PC-9 (cell line): ENCODE results near the gene ESPL1. TPM values are rescaled to one million over a fixed set of nuclear protein-coding genes. Genes with fewer than 3 reads are reported as not detected.

Experiments
- BruUV-seq: library from RNA; stranded (reverse); fragments of 400-500 nt; replicated peaks from 2 replicates; lab custom pipeline; 2021; lab: Mats Ljungman, UMichigan
- CTCF ChIA-PET: fragments of 300-600 bp; sonication (Branson Sonifier 250); formaldehyde crosslinking; loops from one replicate; lab custom pipeline; 2022; ENCODE audit warnings: antibody characterized with exemption; lab: Charles Lee
- POLR2A ChIA-PET: fragments of 300-600 bp; sonication (Branson Sonifier 250); formaldehyde crosslinking; loops from one replicate; lab custom pipeline; 2022; ENCODE audit warnings: antibody characterized with exemption; ENCODE audit not compliant: unreplicated experiment; lab: Charles Lee
- DNase-seq, 2 experiments: peaks; one replicate each; pipeline versions ENCODE4 v3.0.0 to v3.0.0-alpha.2; 2015 to 2022; ENCODE audit warnings: mixed read lengths in 1 of 2
- H2AFZ ChIP-seq: fragments of 200-600 bp; sonication (generic); 2 replicates; pipeline ENCODE4 v1.8.1; 2017; ENCODE audit warnings: antibody characterized with exemption
- H3F3A ChIP-seq: fragments of 200-600 bp; sonication (generic); 2 replicates; pipeline ENCODE4 v1.8.1; 2017; ENCODE audit warnings: antibody characterized with exemption, mild to moderate bottlenecking, low read depth; ENCODE audit not compliant: insufficient read depth
- H3K27ac ChIP-seq: fragments of 200-600 bp; sonication (generic); 2 replicates; pipeline ENCODE4 v1.6.1; 2016; ENCODE audit warnings: mixed run types
- H3K27me3 ChIP-seq: fragments of 200-600 bp; sonication (generic); 2 replicates; pipeline ENCODE4 v1.6.1; 2016; ENCODE audit warnings: low read depth, mixed run types; ENCODE audit not compliant: insufficient read depth
- H3K36me3 ChIP-seq: fragments of 200-600 bp; sonication (generic); 2 replicates; pipeline ENCODE4 v1.6.1; 2016; ENCODE audit warnings: low read depth, mixed run types
- H3K4me1 ChIP-seq: fragments of 200-600 bp; sonication (generic); replicated peaks from 2 replicates; pipeline ENCODE4 v1.6.1; 2016; ENCODE audit warnings: mixed run types; ENCODE audit not compliant: insufficient read depth
- H3K4me2 ChIP-seq: fragments of 200-600 bp; sonication (generic); 2 replicates; pipeline ENCODE4 v1.6.1; 2017; ENCODE audit warnings: mixed run types
- H3K4me3 ChIP-seq: fragments of 200-600 bp; sonication (generic); 2 replicates; pipeline ENCODE4 v1.6.1; 2016; ENCODE audit warnings: mixed run types
- H3K79me2 ChIP-seq: fragments of 200-600 bp; sonication (generic); 2 replicates; pipeline ENCODE4 v1.6.1; 2017; ENCODE audit warnings: low read depth, mixed run types
- H3K9me2 ChIP-seq: fragments of 200-600 bp; sonication (generic); 2 replicates; pipeline ENCODE4 v1.8.1; 2017; ENCODE audit warnings: mild to moderate bottlenecking; ENCODE audit not compliant: insufficient read depth
- H3K9me3 ChIP-seq: fragments of 200-600 bp; sonication (generic); 2 replicates; pipeline ENCODE4 v1.8.1; 2016; ENCODE audit warnings: low read depth; ENCODE audit not compliant: insufficient read depth
- H4K20me1 ChIP-seq: fragments of 200-600 bp; sonication (generic); 2 replicates; pipeline ENCODE4 v1.8.1; 2017; ENCODE audit not compliant: insufficient read depth
- CTCF ChIP-seq: fragments of 200-600 bp; sonication (generic); conservative IDR thresholded peaks from 2 replicates; pipeline ENCODE4 v1.6.1; 2017; ENCODE audit warnings: mixed run types, antibody characterized with exemption, mild to moderate bottlenecking, moderate library complexity
- EZH2 ChIP-seq: fragments of 200-600 bp; sonication (generic); IDR thresholded peaks from 2 replicates; pipeline ENCODE4 v1.8.0; 2017; ENCODE audit warnings: antibody characterized with exemption, low read depth
- intact Hi-C: fragments of 100-400 bp; cut with micrococcal nuclease; formaldehyde crosslinking; loops from one replicate; pipeline ENCODE4 v1.10.0; 2022; ENCODE audit not compliant: unreplicated experiment
- total RNA-seq: library from RNA; stranded (reverse); gene quantifications from 2 replicates; pipeline ENCODE4 v1.2.3, GENCODE V29; 2021

Gene ESPL1
- total RNA-seq, 1 experiment from 2014 or later = 42.0 TPM

DNA sequence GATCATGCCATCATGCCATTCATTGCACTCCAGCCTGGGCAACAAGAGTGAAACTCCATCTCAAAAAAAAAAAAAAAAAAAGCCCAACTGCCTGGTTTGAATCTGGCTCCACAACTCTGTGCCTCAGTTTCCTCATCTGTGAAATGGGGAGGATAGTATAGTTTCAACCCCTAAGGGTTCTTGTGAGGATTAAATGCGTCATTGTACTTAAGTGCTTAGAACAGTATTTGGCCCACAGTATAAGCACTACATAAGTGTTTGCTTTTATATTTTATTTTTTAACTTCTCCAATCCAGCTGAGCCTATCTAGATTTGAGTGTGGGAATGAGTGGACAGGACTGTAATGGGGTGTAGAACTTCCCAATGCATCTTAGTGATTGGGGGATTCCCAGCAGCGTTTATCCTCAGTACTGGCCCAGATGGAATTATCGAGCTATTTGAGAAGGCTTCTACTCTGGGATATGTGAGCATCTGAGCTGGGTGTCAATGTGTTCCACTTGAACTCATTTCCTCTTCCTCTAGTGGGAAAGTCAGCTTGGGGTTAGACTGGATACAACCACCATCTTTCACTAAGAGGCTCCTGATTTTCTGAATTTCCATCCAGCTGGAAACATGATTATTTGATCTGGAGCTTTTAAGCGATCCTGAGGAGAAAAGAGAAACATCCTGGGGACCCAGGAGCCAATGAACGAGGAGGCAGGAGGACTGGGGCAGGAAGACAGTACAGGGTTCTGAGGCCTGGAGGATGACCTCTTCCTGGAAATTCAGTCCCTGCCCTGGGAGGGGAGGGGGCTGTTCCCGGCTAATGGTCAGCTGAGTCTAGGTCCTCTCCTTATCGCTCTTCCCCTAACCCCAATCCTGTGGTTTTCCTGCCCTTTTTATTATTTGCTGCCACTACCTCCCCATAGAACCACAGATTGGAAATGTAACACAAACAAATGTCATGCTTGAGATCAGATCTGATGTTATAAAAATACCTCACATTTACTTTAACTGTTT lies 9.3 kb upstream of the ESPL1 start:
- intact Hi-C loops = no loop called here
- Histone ChIP-seq H3K4me2 (no peak overlapping the region), H3K79me2 (peaks cover 2% of the 10 kb centered on the region; the same call in 1 of the 2 replicates), H3K9me2 (no peaks in the 10 kb centered on the region), H4K20me1 (no peaks in the 10 kb centered on the region), H3K9me3 (no peaks in the 10 kb centered on the region), H3K27ac (no peak overlapping the region), H3K4me1 (no peaks in the 10 kb centered on the region), H3F3A (no peaks in the 10 kb centered on the region), H3K4me3 (no peak overlapping the region), H2AFZ (no peak overlapping the region), H3K27me3 (no peaks in the 10 kb centered on the region), H3K36me3 (no peaks in the 10 kb centered on the region)
- TF ChIP-seq EZH2 = no peak
- TF ChIP-seq CTCF = no peak
- no TSS peak for BruUV-seq
- CTCF ChIA-PET = interaction anchor here (0.6 kb wide), 3 partner anchors 16 to 1033 kb away, joined by 3 to 4 read pairs (median 3); no protein-coding TSS in a partner anchor
- POLR2A ChIA-PET = interaction anchor here (0.6 kb wide), 1 partner anchor 38 kb away, joined by 5 read pairs; no protein-coding TSS in a partner anchor
- DNase-seq = no peak

- POLR2A ChIA-PET = no interaction called here
- BruUV-seq = no TSS peak
- Histone ChIP-seq H3K27me3 (no peaks in the 10 kb centered on the region), H3K79me2 (no peaks in the 10 kb centered on the region), H3K36me3 (no peaks in the 10 kb centered on the region), H3K4me3 (no peak overlapping the region), H3K9me3 (no peaks in the 10 kb centered on the region), H3K4me1 (no peaks in the 10 kb centered on the region), H3F3A (no peaks in the 10 kb centered on the region), H3K4me2 (no peak overlapping the region), H4K20me1 (no peaks in the 10 kb centered on the region), H2AFZ (no peak overlapping the region), H3K9me2 (no peaks in the 10 kb centered on the region), H3K27ac (no peak overlapping the region)
- CTCF ChIA-PET = no interaction called here
- no peak for DNase-seq
- TF ChIP-seq CTCF (no peak), EZH2 (no peak)
- intact Hi-C loops = no loop called here
Measured at GRCh38 chr12:53259891-53260290, 8.2 kb upstream of the ESPL1 start.

DNA sequence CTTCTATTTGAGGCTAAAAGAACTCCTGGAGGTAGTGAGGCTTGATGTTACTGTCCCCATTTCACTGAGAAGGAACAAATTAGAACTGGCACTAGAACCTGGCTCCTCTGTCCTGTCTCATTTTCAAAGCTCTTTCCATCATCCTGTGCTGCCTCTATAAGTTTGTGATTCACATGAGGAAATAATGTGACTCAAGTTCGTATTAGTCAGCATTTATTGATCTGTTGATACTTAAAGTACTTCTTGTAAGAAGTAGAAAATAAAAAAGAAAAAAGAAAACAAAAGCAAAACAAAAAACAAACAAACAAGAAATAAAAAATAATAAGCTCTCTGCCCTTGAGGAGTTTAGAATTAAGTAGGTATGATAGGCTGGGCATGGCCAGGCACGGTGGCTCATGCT lies 2.3 kb upstream of the ESPL1 start:
- intact Hi-C loops = no loop called here
- POLR2A ChIA-PET = no interaction called here

More for the DNA sequence above, 2.3 kb upstream of the ESPL1 start:
- peak in 1 of 2 experiments; percentile 57 for DNase-seq
- Histone ChIP-seq H3K4me1 (peaks cover 11% of the 10 kb centered on the region), H2AFZ (0 out of 2 replicates have a peak overlapping the region, but pooled peaks have one; percentile 12), H4K20me1 (no peaks in the 10 kb centered on the region), H3K27ac (0 out of 2 replicates have a peak overlapping the region, but pooled peaks have one; percentile 23), H3F3A (peaks cover 11% of the 10 kb centered on the region; the same call in 1 of the 2 replicates), H3K9me2 (no peaks in the 10 kb centered on the region), H3K4me3 (no peak overlapping the region), H3K4me2 (no peak overlapping the region; the same call in 1 of the 2 replicates), H3K36me3 (no peaks in the 10 kb centered on the region), H3K9me3 (no peaks in the 10 kb centered on the region), H3K79me2 (peaks cover 20% of the 10 kb centered on the region), H3K27me3 (no peaks in the 10 kb centered on the region)
- BruUV-seq = no TSS peak
- TF ChIP-seq CTCF (no peak), EZH2 (no peak)
- CTCF ChIA-PET = no interaction called here
